Testis (tissue), 2 donors: ENCODE results near the gene FZD8.

Source experiments
- POLR2A ChIP-seq: fragments of 450-650 bp; IDR thresholded peaks from one replicate; pipeline ENCODE4 v1.6.1; 2017; ENCODE audit warnings: antibody characterized with exemption, mild to moderate bottlenecking, moderate library complexity
- TF ChIP-seq, protein P1 (sequence below), 3 experiments: fragments of 450-650 bp in 2 of 3; fragments of 200-600 bp in 1 of 3; sonication (generic) in 1 of 3; IDR thresholded peaks; one replicate each; pipeline ENCODE4 v1.5.1; 2016 to 2019; ENCODE audit warnings: antibody characterized with exemption in 3 of 3, mild to moderate bottlenecking in 2 of 3, moderate library complexity in 1 of 3

DNA sequence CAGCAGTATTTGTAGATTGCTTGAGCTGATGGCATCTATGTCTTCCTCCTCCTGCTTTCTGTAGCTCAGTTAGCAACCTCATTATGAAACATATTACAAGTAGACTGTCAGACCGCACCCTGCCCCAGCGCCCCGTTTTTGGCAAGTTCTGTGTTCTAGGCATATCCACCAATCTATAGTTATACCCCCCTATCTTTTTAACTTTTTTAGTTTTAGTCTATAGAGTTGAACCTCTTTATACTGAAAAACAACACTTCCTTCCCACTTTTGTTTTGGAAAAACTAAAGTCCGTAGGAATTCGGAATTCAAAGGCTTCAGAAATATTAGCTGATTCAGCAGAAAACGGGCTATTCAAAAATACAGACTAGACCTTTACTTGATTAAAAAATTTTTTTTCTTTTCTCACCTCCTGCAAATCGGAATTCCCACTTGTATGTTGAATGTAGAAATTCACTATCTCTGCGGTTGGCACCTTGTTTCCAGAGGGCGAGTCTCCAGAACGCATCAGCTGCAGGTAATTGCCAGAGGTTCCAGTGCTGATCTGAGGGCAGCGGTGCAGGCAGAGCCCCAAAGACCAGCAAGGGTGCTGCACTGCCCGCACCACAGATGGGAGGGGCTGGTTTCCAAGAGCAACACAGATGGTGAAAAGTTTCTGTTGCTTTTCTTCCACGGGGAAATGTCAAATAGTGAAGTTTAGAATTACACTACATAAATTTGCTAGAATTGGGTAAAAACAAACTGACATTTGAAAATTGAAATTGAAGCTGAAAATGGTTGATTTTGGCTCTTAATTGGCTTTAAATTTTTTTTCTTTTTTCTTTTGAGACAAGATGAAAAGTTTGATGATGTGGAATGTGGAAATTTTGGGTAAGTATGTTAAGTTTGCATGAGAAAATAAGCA, 2.2 kb upstream of the FZD8 start:
- TF ChIP-seq, protein P1, sequence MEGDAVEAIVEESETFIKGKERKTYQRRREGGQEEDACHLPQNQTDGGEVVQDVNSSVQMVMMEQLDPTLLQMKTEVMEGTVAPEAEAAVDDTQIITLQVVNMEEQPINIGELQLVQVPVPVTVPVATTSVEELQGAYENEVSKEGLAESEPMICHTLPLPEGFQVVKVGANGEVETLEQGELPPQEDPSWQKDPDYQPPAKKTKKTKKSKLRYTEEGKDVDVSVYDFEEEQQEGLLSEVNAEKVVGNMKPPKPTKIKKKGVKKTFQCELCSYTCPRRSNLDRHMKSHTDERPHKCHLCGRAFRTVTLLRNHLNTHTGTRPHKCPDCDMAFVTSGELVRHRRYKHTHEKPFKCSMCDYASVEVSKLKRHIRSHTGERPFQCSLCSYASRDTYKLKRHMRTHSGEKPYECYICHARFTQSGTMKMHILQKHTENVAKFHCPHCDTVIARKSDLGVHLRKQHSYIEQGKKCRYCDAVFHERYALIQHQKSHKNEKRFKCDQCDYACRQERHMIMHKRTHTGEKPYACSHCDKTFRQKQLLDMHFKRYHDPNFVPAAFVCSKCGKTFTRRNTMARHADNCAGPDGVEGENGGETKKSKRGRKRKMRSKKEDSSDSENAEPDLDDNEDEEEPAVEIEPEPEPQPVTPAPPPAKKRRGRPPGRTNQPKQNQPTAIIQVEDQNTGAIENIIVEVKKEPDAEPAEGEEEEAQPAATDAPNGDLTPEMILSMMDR (IDR thresholded peaks at IDR 0.05), result no peak
- no peak for TF ChIP-seq POLR2A
